H1 (cell line): Measurements from ENCODE around the gene YOD1. TPM values are rescaled to one million over a fixed set of nuclear protein-coding genes. Genes with fewer than 3 reads are reported as not detected.

Experiments
- CTCF ChIA-PET: fragments of 300-600 bp; sonication (Branson Sonifier 250); formaldehyde crosslinking; loops from one replicate; lab custom pipeline; 2021; ENCODE audit not compliant: partially characterized antibody; lab: Charles Lee
- POLR2A ChIA-PET: fragments of 300-600 bp; sonication (Branson Sonifier 250); formaldehyde crosslinking; loops from one replicate; lab custom pipeline; 2021; ENCODE audit warnings: inconsistent platforms; ENCODE audit not compliant: partially characterized antibody; lab: Charles Lee
- DNase-seq, 2 experiments: peaks; one replicate each; pipeline versions ENCODE4 v3.0.0 to v3.0.0-alpha.2; 2010 to 2022; ENCODE audit warnings: low spot score in 2 of 2, low read depth in 1 of 2, mixed read lengths in 1 of 2
- FAIRE-seq: peaks from 2 replicates; lab custom pipeline; 2011; peaks lifted over from hg19 to GRCh38; lab: Jason Lieb, UNC
- H2AFZ ChIP-seq: 2 replicates; pipeline ENCODE4 v1.8.1; 2012; ENCODE audit warnings: low read length, inconsistent platforms
- H2AK5ac ChIP-seq: 2 replicates; pipeline ENCODE4 v1.6.1; 2013; ENCODE audit warnings: low read depth, low read length
- H2BK120ac ChIP-seq: replicated peaks from 2 replicates; pipeline ENCODE3; 2013; ENCODE audit warnings: low read depth, low read length, inconsistent platforms
- H2BK12ac ChIP-seq: 2 replicates; pipeline ENCODE4 v1.6.1; 2013; ENCODE audit warnings: low read depth, low read length
- H2BK15ac ChIP-seq: 2 replicates; pipeline ENCODE4 v1.6.1; 2013; ENCODE audit warnings: low read length
- H2BK20ac ChIP-seq: 2 replicates; pipeline ENCODE4 v1.6.1; 2013; ENCODE audit warnings: low read length
- H2BK5ac ChIP-seq: 2 replicates; pipeline ENCODE4 v1.6.1; 2013; ENCODE audit warnings: low read depth, low read length
- H3K14ac ChIP-seq: 2 replicates; pipeline ENCODE4 v1.6.1; 2013; ENCODE audit warnings: inconsistent platforms; ENCODE audit not compliant: insufficient read length
- H3K18ac ChIP-seq: 2 replicates; pipeline ENCODE4 v1.6.1; 2013; ENCODE audit warnings: low read length; ENCODE audit errors: extremely low read depth
- H3K23ac ChIP-seq: 2 replicates; pipeline ENCODE4 v1.6.1; 2013; ENCODE audit warnings: inconsistent platforms; ENCODE audit not compliant: insufficient read length
- H3K23me2 ChIP-seq: 2 replicates; pipeline ENCODE4 v1.6.1; 2013; ENCODE audit warnings: low read depth, low read length
- H3K27ac ChIP-seq: 2 replicates; pipeline ENCODE4 v1.6.1; 2011; ENCODE audit warnings: low read depth, low read length, inconsistent platforms
- H3K27me3 ChIP-seq, 4 experiments: replicated peaks in 1 of 4; 1 replicate in 1 of 4; 2 replicates in 3 of 4; pipeline versions ENCODE4 v1.6.1 to v1.8.1; 2011 to 2013; ENCODE audit warnings: low read length in 3 of 4, mild to moderate bottlenecking in 3 of 4, inconsistent platforms in 2 of 4, mixed read lengths in 2 of 4, moderate library complexity in 1 of 4; ENCODE audit not compliant: control insufficient read depth in 3 of 4, insufficient read depth in 3 of 4; ENCODE audit errors: extremely low read depth in 1 of 4
- H3K36me3 ChIP-seq, 4 experiments: 2 replicates each; pipeline versions ENCODE4 v1.6.1 to v1.8.1; 2011 to 2013; ENCODE audit warnings: mild to moderate bottlenecking in 4 of 4, low read length in 3 of 4, moderate library complexity in 2 of 4, control low read depth in 1 of 4, inconsistent platforms in 1 of 4; ENCODE audit not compliant: insufficient read depth in 4 of 4, control insufficient read depth in 2 of 4
- H3K4ac ChIP-seq: replicated peaks from 2 replicates; pipeline ENCODE3; 2013; ENCODE audit warnings: low read length, low read depth, mixed read lengths, inconsistent platforms; ENCODE audit not compliant: insufficient read length
- H3K4me1 ChIP-seq, 4 experiments: replicated peaks in 1 of 4; 1 replicate in 1 of 4; 2 replicates in 3 of 4; pipeline versions ENCODE4 v1.6.1 to v1.8.1; 2011 to 2013; ENCODE audit warnings: low read length in 3 of 4, inconsistent platforms in 2 of 4, mixed read lengths in 1 of 4; ENCODE audit not compliant: insufficient read depth in 4 of 4, control insufficient read depth in 3 of 4
- H3K4me2 ChIP-seq, 2 experiments: 2 replicates each; pipeline versions ENCODE4 v1.6.1 to v1.8.1; 2011 to 2013; ENCODE audit warnings: low read depth in 2 of 2, low read length in 2 of 2, control low read depth in 1 of 2, inconsistent platforms in 1 of 2, mild to moderate bottlenecking in 1 of 2; ENCODE audit not compliant: insufficient read depth in 1 of 2
- H3K4me3 ChIP-seq, 4 experiments: fragments of 200-600, 300-600 bp in 1 of 4; sonication (generic), shearing (Covaris generic), sonication (Bioruptor Twin) in 1 of 4; 2 replicates each; pipeline versions ENCODE4 v1.5.1 to v1.8.1; 2011 to 2016; ENCODE audit warnings: low read length in 4 of 4, low read depth in 3 of 4, control low read depth in 2 of 4, inconsistent platforms in 2 of 4, mild to moderate bottlenecking in 2 of 4, mixed read lengths in 1 of 4, moderate library complexity in 1 of 4; ENCODE audit not compliant: insufficient read depth in 2 of 4; ENCODE audit errors: extremely low read depth in 1 of 4
- H3K56ac ChIP-seq: replicated peaks from 2 replicates; pipeline ENCODE3; 2013; ENCODE audit warnings: low read depth, mild to moderate bottlenecking, mixed read lengths, low read length, inconsistent platforms; ENCODE audit not compliant: insufficient read length
- H3K79me1 ChIP-seq: 2 replicates; pipeline ENCODE4 v1.6.1; 2013; ENCODE audit warnings: low read depth, low read length, control low read depth
- H3K79me2 ChIP-seq, 2 experiments: 2 replicates each; pipeline versions ENCODE4 v1.6.1 to v1.8.1; 2012 to 2013; ENCODE audit warnings: low read length in 2 of 2, mild to moderate bottlenecking in 2 of 2, inconsistent platforms in 1 of 2; ENCODE audit not compliant: insufficient read depth in 2 of 2, control insufficient read depth in 1 of 2
- H3K9ac ChIP-seq, 4 experiments: replicated peaks in 1 of 4; 1 replicate in 1 of 4; 2 replicates in 3 of 4; pipeline versions ENCODE4 v1.6.1 to v1.8.1; 2011 to 2013; ENCODE audit warnings: low read depth in 3 of 4, low read length in 3 of 4, control low read depth in 2 of 4, mild to moderate bottlenecking in 2 of 4, moderate library complexity in 2 of 4, inconsistent platforms in 1 of 4; ENCODE audit errors: extremely low read depth in 1 of 4
- H3K9me3 ChIP-seq, 2 experiments: 2 replicates each; pipeline versions ENCODE4 v1.6.1 to v1.8.1; 2012 to 2013; ENCODE audit warnings: mild to moderate bottlenecking in 2 of 2, moderate library complexity in 2 of 2, control low read depth in 1 of 2, inconsistent platforms in 1 of 2, low read depth in 1 of 2, low read length in 1 of 2, mixed read lengths in 1 of 2; ENCODE audit not compliant: insufficient read depth in 2 of 2
- H4K20me1 ChIP-seq, 2 experiments: replicated peaks in 1 of 2; 2 replicates each; pipeline versions ENCODE3 to v1.8.1; 2011 to 2013; ENCODE audit warnings: inconsistent platforms in 2 of 2, low read length in 2 of 2, mild to moderate bottlenecking in 1 of 2; ENCODE audit not compliant: insufficient read depth in 2 of 2, control insufficient read depth in 1 of 2
- H4K5ac ChIP-seq: 2 replicates; pipeline ENCODE4 v1.6.1; 2013; ENCODE audit warnings: low read length, low read depth, mixed read lengths, inconsistent platforms; ENCODE audit not compliant: insufficient read length
- H4K8ac ChIP-seq: 2 replicates; pipeline ENCODE4 v1.8.0; 2013; ENCODE audit warnings: mild to moderate bottlenecking, moderate library complexity, low read length, inconsistent platforms; ENCODE audit not compliant: insufficient read depth; ENCODE audit errors: extremely low read depth
- H4K91ac ChIP-seq: replicated peaks from 2 replicates; pipeline ENCODE3; 2013; ENCODE audit warnings: low read length, mixed read lengths, inconsistent platforms; ENCODE audit not compliant: insufficient read length
- HDAC2 ChIP-seq, 2 experiments: fragments of 300-600 bp in 1 of 2; sonication (generic) in 1 of 2; IDR thresholded peaks; 2 replicates each; pipeline ENCODE4 v1.6.1; 2011 to 2012; ENCODE audit warnings: low read depth in 2 of 2, low read length in 2 of 2, mild to moderate bottlenecking in 2 of 2, moderate library complexity in 2 of 2, borderline replicate concordance in 1 of 2, inconsistent platforms in 1 of 2
- KDM1A ChIP-seq: fragments of 200-600, 300-600 bp; sonication (generic); IDR thresholded peaks from 2 replicates; pipeline ENCODE4 v1.7.1; 2016; ENCODE audit warnings: mild to moderate bottlenecking, low read length, borderline replicate concordance
- RXRA ChIP-seq: IDR thresholded peaks from 2 replicates; pipeline ENCODE4 v1.6.1; 2011; ENCODE audit warnings: low read depth, mild to moderate bottlenecking, low read length, moderate library complexity; ENCODE audit not compliant: insufficient read depth
- SRF ChIP-seq: IDR thresholded peaks from 2 replicates; pipeline ENCODE4 v1.6.1; 2011; ENCODE audit warnings: mild to moderate bottlenecking, low read depth, low read length, moderate library complexity
- WGBS, 2 experiments: shearing (Covaris generic) in 1 of 2; methylation state at CpG; one replicate each; pipeline versions ENCODE4 v1.1.6 to v1.1.7; 2013 to 2015; ENCODE audit warnings: low lambda C conversion rate in 2 of 2, mixed read lengths in 2 of 2, inconsistent platforms in 1 of 2, low coverage in 1 of 2, missing lambda C conversion rate in 1 of 2; ENCODE audit not compliant: insufficient replicate concordance in 2 of 2, insufficient coverage in 1 of 2, insufficient read length in 1 of 2; ENCODE audit errors: extremely low coverage in 1 of 2, missing lambda C conversion rate in 1 of 2; 5-methylcytosine and 5-hydroxymethylcytosine counted together
- polyA plus RNA-seq, 7 experiments: library from polyadenylated mRNA; depleted of rRNA in 3 of 7; stranded (reverse) in 5 of 7; unstranded in 2 of 7; fragments of >200 nt in 5 of 7; fragments of 200-250 nt in 2 of 7; gene quantifications; 1 replicate in 5 of 7; 2 replicates in 1 of 7; 4 replicates in 1 of 7; pipeline versions ENCODE4 v1.2.1 to v1.2.3, GENCODE V29; 2011 to 2013; ENCODE audit warnings: missing spikeins in 2 of 7, mixed read lengths in 2 of 7
- total RNA-seq: library from RNA; stranded (reverse); fragmentation: NEBNext Ultra II Directional; extraction: Animal tissue kit (Norgen Biotek cat#: 25700); gene quantifications from 2 replicates; pipeline ENCODE4 v1.2.1, GENCODE V29; 2021

The YOD1 gene
- total and polyA plus RNA-seq, 2 of the 8 experiments (the other 6 are each of a cell fraction or from before 2014, with no cell fraction given): 1.9 to 11.8 TPM

- TF ChIP-seq HDAC2 (IDR thresholded peaks at IDR 0.05; ENCODE audit: borderline replicate concordance in 1 of 2, low read depth in 2 of 2, low read length in 2 of 2) (no peak), KDM1A (no peak), RXRA (no peak), SRF (no peak)
- TF ChIP-seq, all 59 proteins: peak for 0
Measured at GRCh38 chr1:207029701-207030521, 21.1 kb downstream of the YOD1 start.

More at GRCh38 chr1:207029701-207030521, 21.1 kb downstream of the YOD1 start:
- Histone ChIP-seq H3K4me3 (no peak overlapping the region), H4K20me1 (no peaks in the 10 kb centered on the region), H3K4me1 (peaks cover 7 to 21% (median 18%) of the 10 kb centered on the region in 4 experiments), H3K27ac (no peak overlapping the region), H2BK20ac (no peak overlapping the region), H3K18ac (no peak overlapping the region), H3K27me3 (no peaks in the 10 kb centered on the region), H2BK120ac (no peak overlapping the region), H3K79me1 (no peaks in the 10 kb centered on the region), H3K79me2 (no peaks in the 10 kb centered on the region), H3K9me3 (no peaks in the 10 kb centered on the region), H2BK15ac (no peak overlapping the region), H3K56ac (no peak overlapping the region), H3K23ac (no peak overlapping the region), H4K8ac (no peak overlapping the region), H2AK5ac (no peak overlapping the region), H3K4ac (no peak overlapping the region), H3K4me2 (no peak overlapping the region; a peak in 1 of 4 replicates), H2BK5ac (no peak overlapping the region), H3K14ac (no peak overlapping the region), H2BK12ac (no peak overlapping the region), H3K23me2 (no peaks in the 10 kb centered on the region), H3K9ac (no peak overlapping the region), H4K5ac (no peak overlapping the region), H3K36me3 (no peaks in the 10 kb centered on the region), H4K91ac (no peak overlapping the region), H2AFZ (no peak overlapping the region)
- DNase-seq: no peak
- POLR2A ChIA-PET: interaction anchor here (1.2 to 1.6 kb wide), 3 partner anchors 8 to 23 kb away, joined by 3 to 4 read pairs (median 3); partner anchors contain the start of gene PFKFB2
- no peak for FAIRE-seq
- CTCF ChIA-PET: interaction anchor here (0.8 to 6.1 kb wide), 5 partner anchors 11 to 47 kb away, joined by 3 to 40 read pairs (median 3); partner anchors contain the start of gene YOD1
- 86% methylated on average over 5 of the region's 5 CpGs; no CpG with 5 or more reads in 1 of the 2 experiments for WGBS, 2 experiments
